Karpas-422 (cell line): ENCODE data around the gene KCNIP1. TPM values are rescaled to one million over a fixed set of nuclear protein-coding genes. Genes with fewer than 3 reads are reported as not detected.

Experiments used
- DNase-seq: peaks from one replicate; pipeline ENCODE4 v3.0.0-alpha.2; 2015
- H2AFZ ChIP-seq: fragments of 200-600 bp; sonication (generic); 2 replicates; pipeline ENCODE4 v1.6.1; 2014; ENCODE audit warnings: antibody characterized with exemption, low read length, mixed read lengths
- H3K27ac ChIP-seq: fragments of 200-600 bp; sonication (generic); 2 replicates; pipeline ENCODE4 v1.5.1; 2014; ENCODE audit warnings: mild to moderate bottlenecking, low read length, moderate library complexity
- H3K27me3 ChIP-seq: fragments of 200-600 bp; sonication (generic); 2 replicates; pipeline ENCODE4 v1.6.1; 2014; ENCODE audit warnings: low read length, mixed read lengths
- H3K36me3 ChIP-seq: fragments of 200-600 bp; sonication (generic); 2 replicates; pipeline ENCODE4 v1.6.1; 2014; ENCODE audit warnings: low read length, mixed read lengths; ENCODE audit not compliant: insufficient read depth
- H3K4me1 ChIP-seq: fragments of 200-600 bp; sonication (generic); 2 replicates; pipeline ENCODE4 v1.6.1; 2014; ENCODE audit warnings: mild to moderate bottlenecking, low read length, mixed read lengths
- H3K4me2 ChIP-seq: fragments of 200-600 bp; sonication (generic); 2 replicates; pipeline ENCODE4 v1.6.1; 2014; ENCODE audit warnings: low read length, low read depth, mild to moderate bottlenecking; ENCODE audit not compliant: poor library complexity, severe bottlenecking
- H3K4me3 ChIP-seq: fragments of 200-600 bp; sonication (generic); 2 replicates; pipeline ENCODE4 v1.5.1; 2014; ENCODE audit warnings: mild to moderate bottlenecking, antibody characterized with exemption, low read length, mixed read lengths
- H3K79me2 ChIP-seq: fragments of 200-600 bp; sonication (generic); 2 replicates; pipeline ENCODE4 v1.6.1; 2014; ENCODE audit warnings: mild to moderate bottlenecking, low read length, mixed read lengths
- H3K9ac ChIP-seq: fragments of 200-600 bp; sonication (generic); 2 replicates; pipeline ENCODE4 v1.6.0; 2014; ENCODE audit warnings: low read length
- H3K9me2 ChIP-seq: fragments of 200-600 bp; sonication (generic), shearing (Covaris generic); replicated peaks from 2 replicates; pipeline ENCODE4 v1.6.0; 2014; ENCODE audit warnings: mild to moderate bottlenecking, low read length, moderate library complexity; ENCODE audit not compliant: insufficient read depth
- H3K9me3 ChIP-seq: fragments of 300-700, 200-600 bp; sonication (generic); 2 replicates; pipeline ENCODE4 v1.6.1; 2014; ENCODE audit warnings: low read length, mixed read lengths
- H4K20me1 ChIP-seq: fragments of 200-600 bp; sonication (generic); 2 replicates; pipeline ENCODE4 v1.6.1; 2014; ENCODE audit warnings: mild to moderate bottlenecking, antibody characterized with exemption, low read length, low read depth; ENCODE audit not compliant: insufficient read depth
- total RNA-seq: library from RNA; depleted of rRNA; stranded (reverse); fragments of >200 nt; shearing (Covaris generic); gene quantifications from 2 replicates; pipeline ENCODE4 v1.2.3, GENCODE V29; 2014; ENCODE audit warnings: low replicate concordance

The KCNIP1 gene
- total RNA-seq, 1 experiment from 2014 or later, result not detected

- Histone ChIP-seq H4K20me1 (no peaks in the 10 kb centered on the region), H3K4me3 (no peak overlapping the region), H2AFZ (no peak overlapping the region), H3K36me3 (no peaks in the 10 kb centered on the region), H3K27me3 (no peaks in the 10 kb centered on the region), H3K4me1 (peaks cover 7% of the 10 kb centered on the region), H3K4me2 (no peak overlapping the region), H3K79me2 (no peaks in the 10 kb centered on the region), H3K27ac (no peak overlapping the region), H3K9ac (no peak overlapping the region), H3K9me3 (no peaks in the 10 kb centered on the region), H3K9me2 (no peaks in the 10 kb centered on the region)
- no peak for DNase-seq
Observed at GRCh38 chr5:170625221-170626165, 121.7 kb downstream of the KCNIP1 start.

DNA sequence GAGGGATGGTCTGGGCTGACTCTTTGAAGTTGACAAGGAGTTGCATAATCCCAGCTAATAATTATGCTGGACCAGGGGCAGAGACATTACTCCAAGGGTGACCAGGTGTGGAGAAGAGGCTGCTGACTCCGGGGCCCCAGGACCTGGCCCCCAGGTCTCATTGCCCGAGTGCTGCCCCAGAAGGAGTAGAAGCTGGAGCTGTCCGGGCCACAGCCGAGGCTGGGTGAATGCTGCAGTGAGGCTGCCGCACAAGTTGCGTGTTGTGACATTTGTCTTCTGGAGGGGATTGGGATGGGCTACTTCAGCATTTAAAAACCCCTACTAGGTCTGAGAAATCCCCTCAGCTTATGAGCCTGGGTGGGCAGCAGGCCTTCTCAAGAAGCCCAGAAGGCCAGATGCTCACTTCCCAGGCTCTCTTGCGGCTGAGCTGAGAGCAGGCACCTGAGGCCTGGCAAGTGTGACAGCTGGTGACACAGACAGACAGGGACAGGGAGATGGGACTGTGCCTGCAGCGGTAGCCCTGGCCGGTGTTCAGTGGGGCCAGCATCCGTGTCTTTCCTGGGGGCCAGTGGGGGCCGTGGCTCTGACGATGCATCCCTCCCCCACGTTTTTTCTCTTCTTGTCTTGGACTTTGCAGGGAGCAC is 122.8 kb downstream of the KCNIP1 start:
- Histone ChIP-seq H4K20me1 (no peaks in the 10 kb centered on the region), H3K9ac (no peak overlapping the region), H3K9me2 (no peaks in the 10 kb centered on the region), H2AFZ (no peak overlapping the region), H3K4me2 (no peak overlapping the region), H3K4me3 (no peak overlapping the region), H3K9me3 (no peaks in the 10 kb centered on the region), H3K4me1 (no peaks in the 10 kb centered on the region), H3K79me2 (no peaks in the 10 kb centered on the region), H3K36me3 (no peaks in the 10 kb centered on the region), H3K27me3 (no peaks in the 10 kb centered on the region), H3K27ac (no peak overlapping the region)
- no peak for DNase-seq

DNA sequence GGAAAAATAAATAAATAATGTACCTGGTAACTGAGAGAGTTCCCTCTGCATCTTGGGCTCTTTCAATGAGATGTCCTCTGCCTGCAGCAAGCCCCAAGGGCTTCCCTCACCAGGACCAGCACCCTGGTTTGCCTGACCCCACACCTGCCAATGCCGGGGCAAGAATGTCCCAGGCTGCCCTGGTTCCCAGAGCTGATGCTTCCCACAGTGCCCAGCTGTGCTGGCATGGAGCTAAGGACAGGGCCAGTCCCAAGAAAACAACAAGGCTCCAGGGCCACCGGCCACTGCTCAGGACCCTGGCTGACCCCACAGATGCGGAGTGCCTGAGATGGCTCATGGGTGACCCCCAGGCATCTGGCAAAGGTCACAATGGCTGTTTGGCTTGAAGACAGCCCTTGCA is 123.5 kb downstream of the KCNIP1 start:
- no peak overlapping the region for H3K9ac ChIP-seq
- no peak overlapping the region for H3K4me2 ChIP-seq
- H3K79me2 ChIP-seq, result no peaks in the 10 kb centered on the region

GRCh38 chr5:170628028-170628427 is 124.2 kb downstream of the KCNIP1 start:
- H3K4me3 ChIP-seq, result no peak overlapping the region
- peaks cover 3% of the 10 kb centered on the region; the same call in 1 of the 2 replicates for H3K4me1 ChIP-seq
- H3K9ac ChIP-seq, result no peak overlapping the region
- no peaks in the 10 kb centered on the region for H3K9me3 ChIP-seq
- H3K27ac ChIP-seq, result no peak overlapping the region
- no peaks in the 10 kb centered on the region for H4K20me1 ChIP-seq
- H3K27me3 ChIP-seq, result no peaks in the 10 kb centered on the region
- H3K9me2 ChIP-seq, result no peaks in the 10 kb centered on the region
- no peaks in the 10 kb centered on the region for H3K36me3 ChIP-seq
- no peak overlapping the region for H2AFZ ChIP-seq
- no peaks in the 10 kb centered on the region for H3K79me2 ChIP-seq
- DNase-seq, result no peak
- H3K4me2 ChIP-seq, result no peak overlapping the region

More for the DNA sequence above, 123.5 kb downstream of the KCNIP1 start:
- no peaks in the 10 kb centered on the region for H3K4me1 ChIP-seq
- no peaks in the 10 kb centered on the region for H3K36me3 ChIP-seq
- no peak overlapping the region for H3K27ac ChIP-seq
- H3K9me3 ChIP-seq, result no peaks in the 10 kb centered on the region
- no peak overlapping the region for H3K4me3 ChIP-seq
- no peaks in the 10 kb centered on the region for H3K27me3 ChIP-seq
- no peak for DNase-seq
- H4K20me1 ChIP-seq, result no peaks in the 10 kb centered on the region
- no peak overlapping the region for H2AFZ ChIP-seq
- no peaks in the 10 kb centered on the region for H3K9me2 ChIP-seq

GRCh38 chr5:170628691-170629565 is 125.1 kb downstream of the KCNIP1 start:
- Histone ChIP-seq H3K36me3 (no peaks in the 10 kb centered on the region), H4K20me1 (no peaks in the 10 kb centered on the region), H3K4me1 (peaks cover 10% of the 10 kb centered on the region), H2AFZ (no peak overlapping the region), H3K4me2 (no peak overlapping the region), H3K9ac (no peak overlapping the region), H3K79me2 (no peaks in the 10 kb centered on the region), H3K27me3 (no peaks in the 10 kb centered on the region), H3K27ac (no peak overlapping the region), H3K9me3 (no peaks in the 10 kb centered on the region), H3K4me3 (no peak overlapping the region), H3K9me2 (no peaks in the 10 kb centered on the region)
- DNase-seq, result no peak

DNA sequence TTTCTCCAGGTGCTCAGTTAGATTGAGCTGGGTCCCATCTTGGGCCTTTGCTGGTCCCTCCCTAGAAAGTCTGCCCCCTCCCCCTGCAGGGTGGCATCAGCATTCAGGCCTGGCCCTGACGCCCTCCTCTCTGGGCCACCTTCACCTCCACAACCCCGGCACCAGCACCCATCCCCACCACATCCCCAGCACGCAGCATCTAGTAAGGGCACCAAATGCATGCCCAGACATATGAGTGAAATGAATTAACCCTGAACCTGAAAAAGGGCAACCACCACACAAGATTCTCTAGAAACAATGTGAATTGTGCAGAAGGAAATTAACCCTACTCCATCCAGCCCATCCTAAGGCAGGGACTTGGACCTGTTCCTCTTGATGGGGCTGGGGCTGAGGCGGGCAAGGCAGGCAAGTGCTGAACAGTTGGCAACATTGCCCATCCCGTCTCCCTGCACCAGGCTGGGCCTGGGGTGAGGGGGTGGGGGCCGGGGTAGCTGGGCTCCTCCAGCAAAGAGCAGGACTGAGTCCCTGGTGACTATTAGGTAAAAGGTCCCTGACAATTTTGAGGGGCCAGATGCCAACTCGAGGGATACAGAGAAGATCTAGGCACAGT is 125.9 kb downstream of the KCNIP1 start:
- H3K9me2 ChIP-seq, result no peaks in the 10 kb centered on the region
- no peaks in the 10 kb centered on the region for H4K20me1 ChIP-seq
- H3K27me3 ChIP-seq, result no peaks in the 10 kb centered on the region
- H3K27ac ChIP-seq, result no peak overlapping the region
- H3K79me2 ChIP-seq, result no peaks in the 10 kb centered on the region
- H3K4me2 ChIP-seq, result no peak overlapping the region
- H3K36me3 ChIP-seq, result no peaks in the 10 kb centered on the region
- H2AFZ ChIP-seq, result no peak overlapping the region
- no peak overlapping the region for H3K9ac ChIP-seq
- DNase-seq, result no peak
- no peaks in the 10 kb centered on the region for H3K9me3 ChIP-seq
- H3K4me3 ChIP-seq, result no peak overlapping the region
- peaks cover 13% of the 10 kb centered on the region for H3K4me1 ChIP-seq

GRCh38 chr5:170630226-170630625 is 126.4 kb downstream of the KCNIP1 start:
- Histone ChIP-seq H3K36me3 (no peaks in the 10 kb centered on the region), H4K20me1 (no peaks in the 10 kb centered on the region), H3K4me2 (no peak overlapping the region), H3K27ac (no peak overlapping the region), H3K9me2 (no peaks in the 10 kb centered on the region), H3K27me3 (no peaks in the 10 kb centered on the region), H2AFZ (no peak overlapping the region), H3K4me1 (peaks cover 13% of the 10 kb centered on the region), H3K9me3 (no peaks in the 10 kb centered on the region), H3K4me3 (no peak overlapping the region), H3K9ac (no peak overlapping the region), H3K79me2 (no peaks in the 10 kb centered on the region)
- DNase-seq, result no peak
